Measurements from ENCODE around the gene SNX18. TPM values are rescaled to one million over a fixed set of nuclear protein-coding genes. Genes with fewer than 3 reads are reported as not detected.

The SNX18 gene
- total RNA-seq, 1 experiment from 2014 or later, result 16.0 TPM

DNA sequence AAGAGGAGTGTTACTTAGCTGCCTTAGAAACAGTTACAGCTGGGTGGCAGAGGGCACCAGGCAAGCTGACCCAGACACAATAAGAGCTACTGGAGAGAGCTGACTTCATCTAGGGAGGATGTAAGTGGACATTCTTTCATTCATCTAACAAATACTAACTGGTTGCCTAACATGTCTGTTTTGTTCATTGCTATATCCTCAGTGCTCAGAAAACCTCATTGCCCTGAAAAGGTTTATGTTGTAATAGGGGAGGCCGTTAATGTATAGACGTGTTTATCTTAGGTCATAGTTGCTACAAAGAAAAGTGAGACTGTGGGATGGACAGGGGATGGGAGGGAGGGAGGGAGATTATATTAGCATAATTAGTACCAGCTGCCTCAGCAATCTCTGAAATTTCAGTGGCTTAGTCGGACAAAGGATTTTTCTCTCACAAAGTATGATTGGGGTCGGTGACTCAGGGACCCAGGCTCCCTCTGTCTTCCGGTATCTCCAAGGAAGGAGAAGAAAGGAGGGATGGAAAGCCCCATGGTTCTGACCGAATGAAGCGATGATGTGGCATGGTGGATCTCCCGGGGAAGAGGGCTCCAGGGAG, 2.6 kb upstream of the SNX18 start:
- H3K4me1 ChIP-seq (ENCODE audit: control insufficient read depth in 1 of 2, insufficient read depth in 2 of 2, low read length in 2 of 2), result peaks cover 2 to 16% of the 10 kb centered on the region in 2 experiments; a peak in 1 of 4 replicates
- peaks cover 8% of the 10 kb centered on the region; the same call in 1 of the 2 replicates for H3K79me2 ChIP-seq (ENCODE audit: insufficient read depth, low read length)
- H3K4me2 ChIP-seq (ENCODE audit: low read length), result no peak overlapping the region
- no peak for ATAC-seq
- no peaks in the 10 kb centered on the region for H3K9me3 ChIP-seq (ENCODE audit: control insufficient read depth in 1 of 2, insufficient read depth in 1 of 2, low read depth in 1 of 2, low read length in 2 of 2)
- CTCF ChIA-PET, result interaction anchor here (1.0 to 3.0 kb wide), 4 partner anchors 271 to 380 kb away, joined by 3 to 25 read pairs (median 8); no protein-coding TSS in a partner anchor
- no peak overlapping the region for H3K9ac ChIP-seq (ENCODE audit: low read length)
- DNase-seq (ENCODE audit: low read depth, low spot score), result no peak
- no peaks in the 10 kb centered on the region for H4K20me1 ChIP-seq (ENCODE audit: insufficient read depth)
- TF ChIP-seq, protein P1, sequence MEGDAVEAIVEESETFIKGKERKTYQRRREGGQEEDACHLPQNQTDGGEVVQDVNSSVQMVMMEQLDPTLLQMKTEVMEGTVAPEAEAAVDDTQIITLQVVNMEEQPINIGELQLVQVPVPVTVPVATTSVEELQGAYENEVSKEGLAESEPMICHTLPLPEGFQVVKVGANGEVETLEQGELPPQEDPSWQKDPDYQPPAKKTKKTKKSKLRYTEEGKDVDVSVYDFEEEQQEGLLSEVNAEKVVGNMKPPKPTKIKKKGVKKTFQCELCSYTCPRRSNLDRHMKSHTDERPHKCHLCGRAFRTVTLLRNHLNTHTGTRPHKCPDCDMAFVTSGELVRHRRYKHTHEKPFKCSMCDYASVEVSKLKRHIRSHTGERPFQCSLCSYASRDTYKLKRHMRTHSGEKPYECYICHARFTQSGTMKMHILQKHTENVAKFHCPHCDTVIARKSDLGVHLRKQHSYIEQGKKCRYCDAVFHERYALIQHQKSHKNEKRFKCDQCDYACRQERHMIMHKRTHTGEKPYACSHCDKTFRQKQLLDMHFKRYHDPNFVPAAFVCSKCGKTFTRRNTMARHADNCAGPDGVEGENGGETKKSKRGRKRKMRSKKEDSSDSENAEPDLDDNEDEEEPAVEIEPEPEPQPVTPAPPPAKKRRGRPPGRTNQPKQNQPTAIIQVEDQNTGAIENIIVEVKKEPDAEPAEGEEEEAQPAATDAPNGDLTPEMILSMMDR (IDR thresholded peaks at IDR 0.05 in 2 of 3, conservative IDR thresholded peaks at IDR 0.05 in 1 of 3; ENCODE audit: borderline replicate concordance in 1 of 3, insufficient read depth in 1 of 3, low read depth in 2 of 3, low read length in 2 of 3), result no peak
- TF ChIP-seq YY1 (IDR thresholded peaks at IDR 0.05; ENCODE audit: extremely low read depth, insufficient replicate concordance, low read depth, low read length), result no peak
- TF ChIP-seq, protein P2, sequence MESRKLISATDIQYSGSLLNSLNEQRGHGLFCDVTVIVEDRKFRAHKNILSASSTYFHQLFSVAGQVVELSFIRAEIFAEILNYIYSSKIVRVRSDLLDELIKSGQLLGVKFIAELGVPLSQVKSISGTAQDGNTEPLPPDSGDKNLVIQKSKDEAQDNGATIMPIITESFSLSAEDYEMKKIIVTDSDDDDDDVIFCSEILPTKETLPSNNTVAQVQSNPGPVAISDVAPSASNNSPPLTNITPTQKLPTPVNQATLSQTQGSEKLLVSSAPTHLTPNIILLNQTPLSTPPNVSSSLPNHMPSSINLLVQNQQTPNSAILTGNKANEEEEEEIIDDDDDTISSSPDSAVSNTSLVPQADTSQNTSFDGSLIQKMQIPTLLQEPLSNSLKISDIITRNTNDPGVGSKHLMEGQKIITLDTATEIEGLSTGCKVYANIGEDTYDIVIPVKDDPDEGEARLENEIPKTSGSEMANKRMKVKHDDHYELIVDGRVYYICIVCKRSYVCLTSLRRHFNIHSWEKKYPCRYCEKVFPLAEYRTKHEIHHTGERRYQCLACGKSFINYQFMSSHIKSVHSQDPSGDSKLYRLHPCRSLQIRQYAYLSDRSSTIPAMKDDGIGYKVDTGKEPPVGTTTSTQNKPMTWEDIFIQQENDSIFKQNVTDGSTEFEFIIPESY (IDR thresholded peaks at IDR 0.05; ENCODE audit: extremely low read depth, insufficient replicate concordance, low read length), result no peak
- TF ChIP-seq, protein P3, sequence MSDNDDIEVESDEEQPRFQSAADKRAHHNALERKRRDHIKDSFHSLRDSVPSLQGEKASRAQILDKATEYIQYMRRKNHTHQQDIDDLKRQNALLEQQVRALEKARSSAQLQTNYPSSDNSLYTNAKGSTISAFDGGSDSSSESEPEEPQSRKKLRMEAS (IDR thresholded peaks at IDR 0.05), result no peak
- no peak for TF ChIP-seq EGR1 (IDR thresholded peaks at IDR 0.05; ENCODE audit: low read depth)
- TF ChIP-seq, protein P4, sequence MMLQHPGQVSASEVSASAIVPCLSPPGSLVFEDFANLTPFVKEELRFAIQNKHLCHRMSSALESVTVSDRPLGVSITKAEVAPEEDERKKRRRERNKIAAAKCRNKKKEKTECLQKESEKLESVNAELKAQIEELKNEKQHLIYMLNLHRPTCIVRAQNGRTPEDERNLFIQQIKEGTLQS (IDR thresholded peaks at IDR 0.05), result no peak
- no peak for TF ChIP-seq EZH2 (IDR thresholded peaks at IDR 0.05)
- TF ChIP-seq EZH2phosphoT487 (IDR thresholded peaks at IDR 0.05; ENCODE audit: borderline replicate concordance), result no peak
- no peak for TF ChIP-seq SRF (IDR thresholded peaks at IDR 0.05; ENCODE audit: low read depth)
- no peak for TF ChIP-seq CBX3 (IDR thresholded peaks at IDR 0.05; ENCODE audit: low read depth)
- TF ChIP-seq TCF7L2 (IDR thresholded peaks at IDR 0.05; ENCODE audit: borderline replicate concordance, extremely low read depth, insufficient read depth, insufficient read length), result no peak
- TF ChIP-seq ZFX (IDR thresholded peaks at IDR 0.05), result no peak
- TF ChIP-seq ELF1 (IDR thresholded peaks at IDR 0.05; ENCODE audit: borderline replicate concordance, low read depth), result no peak
- TF ChIP-seq, protein P5, sequence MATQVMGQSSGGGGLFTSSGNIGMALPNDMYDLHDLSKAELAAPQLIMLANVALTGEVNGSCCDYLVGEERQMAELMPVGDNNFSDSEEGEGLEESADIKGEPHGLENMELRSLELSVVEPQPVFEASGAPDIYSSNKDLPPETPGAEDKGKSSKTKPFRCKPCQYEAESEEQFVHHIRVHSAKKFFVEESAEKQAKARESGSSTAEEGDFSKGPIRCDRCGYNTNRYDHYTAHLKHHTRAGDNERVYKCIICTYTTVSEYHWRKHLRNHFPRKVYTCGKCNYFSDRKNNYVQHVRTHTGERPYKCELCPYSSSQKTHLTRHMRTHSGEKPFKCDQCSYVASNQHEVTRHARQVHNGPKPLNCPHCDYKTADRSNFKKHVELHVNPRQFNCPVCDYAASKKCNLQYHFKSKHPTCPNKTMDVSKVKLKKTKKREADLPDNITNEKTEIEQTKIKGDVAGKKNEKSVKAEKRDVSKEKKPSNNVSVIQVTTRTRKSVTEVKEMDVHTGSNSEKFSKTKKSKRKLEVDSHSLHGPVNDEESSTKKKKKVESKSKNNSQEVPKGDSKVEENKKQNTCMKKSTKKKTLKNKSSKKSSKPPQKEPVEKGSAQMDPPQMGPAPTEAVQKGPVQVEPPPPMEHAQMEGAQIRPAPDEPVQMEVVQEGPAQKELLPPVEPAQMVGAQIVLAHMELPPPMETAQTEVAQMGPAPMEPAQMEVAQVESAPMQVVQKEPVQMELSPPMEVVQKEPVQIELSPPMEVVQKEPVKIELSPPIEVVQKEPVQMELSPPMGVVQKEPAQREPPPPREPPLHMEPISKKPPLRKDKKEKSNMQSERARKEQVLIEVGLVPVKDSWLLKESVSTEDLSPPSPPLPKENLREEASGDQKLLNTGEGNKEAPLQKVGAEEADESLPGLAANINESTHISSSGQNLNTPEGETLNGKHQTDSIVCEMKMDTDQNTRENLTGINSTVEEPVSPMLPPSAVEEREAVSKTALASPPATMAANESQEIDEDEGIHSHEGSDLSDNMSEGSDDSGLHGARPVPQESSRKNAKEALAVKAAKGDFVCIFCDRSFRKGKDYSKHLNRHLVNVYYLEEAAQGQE (IDR thresholded peaks at IDR 0.05; ENCODE audit: low read depth), result no peak
- H3K27me3 ChIP-seq (ENCODE audit: insufficient read depth, low read length), result no peaks in the 10 kb centered on the region
- POLR2A ChIA-PET, result no interaction called here
- no peaks in the 10 kb centered on the region for H3K36me3 ChIP-seq (ENCODE audit: control insufficient read depth in 1 of 2, insufficient read depth in 2 of 2, low read length in 2 of 2)
- no peak overlapping the region for H3K27ac ChIP-seq (ENCODE audit: low read depth, low read length)
- no peak overlapping the region for H2AFZ ChIP-seq (ENCODE audit: low read depth, low read length, poor library complexity, severe bottlenecking)
- RAD21 ChIA-PET (ENCODE audit: low non-redundant PET in 1 of 2, low total read pairs in 2 of 2, uncharacterized antibody in 2 of 2, unreplicated experiment in 2 of 2), result no interaction called here
- no peaks in the 10 kb centered on the region for H3K9me2 ChIP-seq (ENCODE audit: insufficient read depth)
- intact Hi-C loops (cut with micrococcal nuclease), result no loop called here
- no TSS peak for BruUV-seq (replicated peaks)
- H3K4me3 ChIP-seq (replicated peaks in 1 of 2; ENCODE audit: low read depth in 1 of 2, low read length in 2 of 2), result no peak overlapping the region
